ENCODE measurements around the gene IMMP2L.

- no peak for TF ChIP-seq POLR2A (IDR thresholded peaks at IDR 0.05)
- TF ChIP-seq CTCF (IDR thresholded peaks at IDR 0.05) = no peak
These were observed 147.9 kb downstream of the IMMP2L start for GRCh38 chr7:111414374-111414773.

All from right lobe of liver (tissue), 4 donors.